Naive thymus-derived CD8-positive, alpha-beta T cell (primary cell): ENCODE measurements around the gene DNAH12. TPM values are rescaled to one million over a fixed set of nuclear protein-coding genes. Genes with fewer than 3 reads are reported as not detected.

ENCODE experiments used
- ATAC-seq, 2 donors: fragments of 150-1000 bp; cut with Tn5 transposase in 1 of 2; sonication (Bioruptor Pico), chemical (Tn5 transposase) in 1 of 2; 1 replicate in 1 of 2; 2 replicates in 1 of 2; pipeline ENCODE4 v1.10.0; 2021; ENCODE audit warnings: mild to moderate bottlenecking in 2 of 2, moderate library complexity in 2 of 2
- POLR2A ChIA-PET: fragments of 350-600 bp; sonication (Branson Sonifier 250); formaldehyde crosslinking; loops from one replicate; lab custom pipeline; 2021; ENCODE audit warnings: antibody characterized with exemption; lab: Charles Lee
- DNase-seq, 10 donors: peaks; one replicate each; pipeline versions ENCODE4 v3.0.0 to v3.0.0-alpha.2; 2020 to 2022
- H3K27ac Mint-ChIP-seq, 10 donors: one replicate each; pipeline ENCODE4 v1.8.0; 2020 to 2022; ENCODE audit warnings: mild to moderate bottlenecking in 10 of 10, mixed read lengths in 10 of 10, moderate library complexity in 4 of 10, inconsistent platforms in 1 of 10
- H3K27me3 Mint-ChIP-seq, 5 donors: one replicate each; pipeline ENCODE4 v1.8.0; 2021 to 2022; ENCODE audit warnings: mixed read lengths in 5 of 5
- H3K36me3 Mint-ChIP-seq, 3 donors: one replicate each; pipeline ENCODE4 v1.8.0; 2020 to 2022; ENCODE audit warnings: mixed read lengths in 3 of 3, mild to moderate bottlenecking in 2 of 3, inconsistent platforms in 1 of 3
- H3K4me1 Mint-ChIP-seq, 4 donors: one replicate each; pipeline ENCODE4 v1.8.0; 2021 to 2022; ENCODE audit warnings: mixed read lengths in 4 of 4
- H3K4me3 Mint-ChIP-seq, 10 donors: one replicate each; pipeline ENCODE4 v1.8.0; 2020 to 2022; ENCODE audit warnings: mild to moderate bottlenecking in 10 of 10, mixed read lengths in 10 of 10, moderate library complexity in 6 of 10, inconsistent platforms in 1 of 10
- H3K9me3 Mint-ChIP-seq, 9 donors: one replicate each; pipeline ENCODE4 v1.8.0; 2020 to 2022; ENCODE audit warnings: mixed read lengths in 9 of 9, mild to moderate bottlenecking in 3 of 9, inconsistent platforms in 1 of 9, moderate library complexity in 1 of 9
- polyA plus RNA-seq, 3 donors: library from polyadenylated mRNA; unstranded; fragments of 300-500 nt; fragmentation: Illumina TruSeq; gene quantifications; one replicate each; pipeline ENCODE4 v1.2.3, GENCODE V29; 2021
- total RNA-seq, 8 experiments: library from RNA in 2 of 8; stranded (reverse) in 2 of 8; gene quantifications; one replicate each; pipeline ENCODE4 v1.2.3 and lab custom pipeline; 2021 to 2026

The DNAH12 gene
- total and polyA plus RNA-seq, 5 experiments from 2014 or later = 0.65 to 0.66 TPM; not detected in 3

DNA sequence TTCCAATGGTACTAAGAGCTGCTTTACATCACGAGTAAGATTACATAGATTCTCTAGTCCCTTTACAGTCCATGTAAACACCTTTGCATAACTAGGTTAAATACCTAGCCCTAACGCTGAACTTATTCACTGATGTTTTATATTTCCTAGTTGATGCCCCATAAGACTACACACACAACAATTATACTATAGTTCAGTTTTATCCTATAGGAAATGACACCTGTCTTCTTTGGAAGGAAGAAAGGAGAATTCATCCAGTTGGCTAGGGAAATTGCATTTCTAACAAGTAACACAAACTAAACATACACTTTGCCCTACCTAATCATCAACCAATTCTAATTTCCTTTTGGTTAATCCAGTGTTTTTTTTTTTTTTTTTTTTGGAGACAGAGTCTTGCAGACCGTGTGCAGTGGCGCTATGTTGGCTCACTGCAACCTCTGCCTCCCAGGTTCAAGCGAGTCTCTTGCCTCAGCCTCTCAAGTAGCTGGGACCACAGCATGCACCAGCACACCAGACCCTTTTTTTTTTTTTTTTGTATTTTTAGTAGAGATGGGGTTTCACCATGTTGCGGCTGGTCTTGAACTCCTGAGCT is 25.8 kb upstream of the DNAH12 start:
- no peaks in the 10 kb centered on the region for H3K9me3 Mint-ChIP-seq
- H3K27me3 Mint-ChIP-seq = no peaks in the 10 kb centered on the region
- POLR2A ChIA-PET = interaction anchor here (0.5 to 1.3 kb wide), 3 partner anchors 16 to 123 kb away, joined by 3 read pairs; partner anchors contain the start of gene DENND6A
- peaks cover 0 to 83% (median 1%) of the 10 kb centered on the region in 3 donors for H3K36me3 Mint-ChIP-seq
- H3K27ac Mint-ChIP-seq = peak overlapping the region in 6 of 10 donors; percentile 20 to 69 (median 46)
- H3K4me1 Mint-ChIP-seq = peaks cover 0 to 6% (median 5%) of the 10 kb centered on the region in 4 donors
- no peak for ATAC-seq
- no peak overlapping the region for H3K4me3 Mint-ChIP-seq
- DNase-seq = no peak

GRCh38 chr3:57559526-57559925 is 15.4 kb upstream of the DNAH12 start:
- Mint-ChIP-seq H3K4me1 (peaks cover 9 to 62% (median 44%) of the 10 kb centered on the region in 4 donors), H3K4me3 (peak overlapping the region in 8 of 10 donors; percentile 5 to 74 (median 61)), H3K9me3 (no peaks in the 10 kb centered on the region), H3K27me3 (no peaks in the 10 kb centered on the region), H3K27ac (peak overlapping the region in 3 of 10 donors; percentile 16 to 58 (median 27)), H3K36me3 (peaks cover 0 to 45% (median 11%) of the 10 kb centered on the region in 3 donors)
- POLR2A ChIA-PET = no interaction called here
- no peak for ATAC-seq
- no peak for DNase-seq

DNA sequence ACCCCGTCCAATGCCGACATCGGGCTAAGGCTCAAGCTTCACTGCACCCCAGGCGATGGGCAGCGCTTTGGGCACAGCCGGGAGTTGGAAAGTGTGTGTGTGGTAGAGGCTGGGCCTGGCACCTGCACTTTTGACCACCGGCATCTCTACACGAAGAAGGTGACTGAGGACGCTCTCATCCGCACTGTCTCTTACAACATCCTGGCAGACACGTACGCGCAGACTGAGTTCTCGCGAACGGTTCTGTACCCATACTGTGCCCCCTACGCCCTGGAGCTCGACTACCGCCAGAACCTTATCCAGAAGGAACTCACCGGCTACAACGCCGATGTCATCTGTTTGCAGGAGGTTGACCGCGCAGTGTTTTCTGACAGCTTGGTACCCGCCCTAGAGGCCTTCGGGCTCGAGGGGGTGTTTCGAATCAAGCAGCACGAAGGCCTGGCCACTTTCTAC is 13.0 kb upstream of the DNAH12 start:
- POLR2A ChIA-PET = interaction anchor here (0.6 to 4.4 kb wide), 12 partner anchors 10 to 525 kb away, joined by 3 to 73 read pairs (median 4); partner anchors contain the start of genes ARF4, DENND6A and SLMAP
- DNase-seq (peak in 8 of 10 donors; percentile 7 to 67 (median 36)), ATAC-seq (peak; percentile 31 to 49)
- Mint-ChIP-seq H3K4me1 (peaks cover 7 to 54% (median 41%) of the 10 kb centered on the region in 4 donors), H3K36me3 (peaks cover 0 to 38% (median 8%) of the 10 kb centered on the region in 3 donors), H3K9me3 (no peaks in the 10 kb centered on the region), H3K4me3 (peak overlapping the region; percentile 74 to 100 (median 95)), H3K27me3 (no peaks in the 10 kb centered on the region), H3K27ac (peak overlapping the region; percentile 97 to 100 (median 99))

DNA sequence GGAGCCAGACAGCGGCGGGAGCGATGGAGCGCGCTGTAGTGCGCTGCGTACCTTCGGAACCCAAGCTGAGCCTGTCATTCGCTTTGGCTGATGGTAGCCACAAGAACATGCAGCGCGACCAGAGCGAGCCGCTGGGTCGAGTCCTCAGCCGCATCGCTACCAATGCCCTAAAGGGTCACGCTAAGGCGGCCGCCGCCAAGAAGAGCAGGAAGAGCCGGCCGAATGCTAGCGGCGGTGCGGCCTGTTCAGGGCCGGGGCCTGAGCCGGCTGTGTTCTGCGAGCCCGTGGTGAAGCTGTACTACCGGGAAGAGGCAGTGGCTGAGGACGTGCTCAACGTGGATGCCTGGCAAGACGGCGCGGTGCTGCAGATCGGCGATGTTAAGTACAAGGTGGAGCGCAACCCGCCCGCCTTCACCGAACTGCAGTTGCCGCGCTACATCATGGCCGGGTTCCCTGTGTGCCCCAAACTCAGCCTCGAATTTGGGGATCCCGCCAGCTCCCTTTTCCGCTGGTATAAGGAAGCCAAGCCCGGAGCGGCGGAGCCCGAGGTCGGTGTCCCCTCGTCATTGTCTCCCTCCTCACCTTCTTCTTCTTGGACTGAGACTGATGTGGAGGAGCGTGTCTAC is 12.4 kb upstream of the DNAH12 start:
- peak overlapping the region; percentile 74 to 100 (median 95) for H3K4me3 Mint-ChIP-seq
- POLR2A ChIA-PET = interaction anchor here (0.6 to 4.4 kb wide), 16 partner anchors 10 to 526 kb away, joined by 3 to 73 read pairs (median 4); partner anchors contain the start of genes APPL1, ARF4, DENND6A and SLMAP
- DNase-seq (peak in 6 of 10 donors; percentile 6 to 71 (median 26)), ATAC-seq (peak; percentile 41 to 52)
- H3K36me3 Mint-ChIP-seq = peaks cover 0 to 37% (median 8%) of the 10 kb centered on the region in 3 donors
- H3K27ac Mint-ChIP-seq = peak overlapping the region; percentile 97 to 100 (median 99)
- no peaks in the 10 kb centered on the region for H3K9me3 Mint-ChIP-seq
- peaks cover 7 to 52% (median 39%) of the 10 kb centered on the region in 4 donors for H3K4me1 Mint-ChIP-seq
- no peaks in the 10 kb centered on the region for H3K27me3 Mint-ChIP-seq

DNA sequence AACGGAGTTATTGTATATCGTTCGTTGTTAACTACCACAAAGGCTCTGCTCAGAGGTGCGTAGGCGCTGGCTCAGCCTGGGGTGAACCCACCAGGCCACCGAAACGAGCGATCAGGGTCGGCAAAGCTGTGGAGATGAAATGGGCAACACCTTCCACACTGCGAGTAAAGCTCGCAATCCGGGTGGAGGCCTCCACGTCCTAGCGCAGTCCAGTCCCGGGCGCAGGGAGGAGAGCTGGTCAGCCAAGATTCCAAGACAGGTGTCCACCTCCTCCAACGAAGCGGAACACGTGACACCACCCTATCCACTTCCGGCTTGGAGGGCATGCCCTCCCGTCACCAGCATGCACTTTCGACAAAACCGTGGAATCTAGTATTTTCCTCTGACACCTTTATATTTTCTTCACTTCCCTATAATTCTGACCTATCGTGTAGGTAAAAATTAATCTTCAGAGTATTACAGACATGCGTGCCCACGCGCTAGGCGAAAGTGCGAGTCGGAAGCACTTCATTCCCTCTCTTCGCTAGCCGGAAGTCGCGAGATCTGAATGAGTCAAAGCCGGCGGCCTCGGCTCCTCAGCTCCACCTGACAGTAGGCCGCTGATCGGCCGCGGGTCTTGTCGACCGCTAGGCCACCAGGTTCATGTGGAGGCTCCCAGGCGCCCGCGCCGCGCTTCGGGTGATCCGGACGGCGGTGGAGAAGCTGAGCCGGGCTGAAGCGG is 11.8 kb upstream of the DNAH12 start, which contains the start of gene PDE12:
TSS of gene PDE12 (plus strand) at position 537 of the 721 bp plus-strand sequence. CDS start at position 643, 106 bp downstream.
- no peaks in the 10 kb centered on the region for H3K27me3 Mint-ChIP-seq
- peak; percentile 62 to 97 (median 78) for DNase-seq
- H3K27ac Mint-ChIP-seq = peak within 1 kb of the TSS; percentile 97 to 100 (median 99)
- ATAC-seq = peak; percentile 72 to 81
- H3K4me1 Mint-ChIP-seq = peaks cover 7 to 47% (median 37%) of the 10 kb centered on the region in 4 donors
- H3K9me3 Mint-ChIP-seq = no peaks in the 10 kb centered on the region
- peak within 1 kb of the TSS; percentile 74 to 100 (median 95) for H3K4me3 Mint-ChIP-seq
- H3K36me3 Mint-ChIP-seq = peaks cover 0 to 32% (median 8%) of the 10 kb centered on the region in 3 donors
- POLR2A ChIA-PET = interaction anchor here (0.6 to 4.4 kb wide), 12 partner anchors 22 to 338 kb away, joined by 3 to 73 read pairs (median 6); partner anchors contain the start of genes APPL1, ARF4, DENND6A and SLMAP

DNA sequence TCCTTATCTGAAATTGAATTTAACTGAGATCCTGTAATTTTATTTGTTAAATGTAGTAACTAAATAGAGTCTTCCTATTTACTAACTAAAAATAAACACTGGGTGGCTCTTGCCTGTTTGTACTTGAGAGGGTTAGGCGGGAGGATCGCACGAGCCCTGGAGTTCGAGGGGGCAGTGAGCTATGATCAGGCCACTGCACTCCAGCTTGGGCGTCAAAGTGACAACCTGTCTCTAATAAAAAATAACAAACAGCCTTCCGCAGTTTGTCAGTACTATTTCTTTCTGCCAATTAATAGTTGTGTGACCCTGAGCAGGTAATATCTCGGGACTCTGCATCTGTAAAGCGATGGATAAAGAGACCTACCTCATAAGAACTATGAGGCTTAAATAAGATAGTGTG is 11.2 kb upstream of the DNAH12 start:
- H3K4me1 Mint-ChIP-seq = peaks cover 7 to 41% (median 32%) of the 10 kb centered on the region in 4 donors
- POLR2A ChIA-PET = interaction anchor here (1.4 to 4.4 kb wide), 4 partner anchors 39 to 327 kb away, joined by 7 to 73 read pairs (median 12); partner anchors contain the start of genes APPL1, ARF4 and SLMAP
- no peaks in the 10 kb centered on the region for H3K9me3 Mint-ChIP-seq
- H3K27ac Mint-ChIP-seq = peak overlapping the region; percentile 97 to 100 (median 99)
- peak overlapping the region; percentile 74 to 100 (median 95) for H3K4me3 Mint-ChIP-seq
- H3K36me3 Mint-ChIP-seq = peaks cover 0 to 26% (median 8%) of the 10 kb centered on the region in 3 donors
- H3K27me3 Mint-ChIP-seq = no peaks in the 10 kb centered on the region
- ATAC-seq (no peak), DNase-seq (peak in 1 of 10 donors; percentile 7)

GRCh38 chr3:57546616-57547015 is 2.5 kb upstream of the DNAH12 start:
- H3K27ac Mint-ChIP-seq = no peak overlapping the region
- no peaks in the 10 kb centered on the region for H3K9me3 Mint-ChIP-seq
- DNase-seq (no peak), ATAC-seq (no peak)
- H3K36me3 Mint-ChIP-seq = peaks cover 0 to 5% (median 0%) of the 10 kb centered on the region in 3 donors
- POLR2A ChIA-PET = no interaction called here
- H3K27me3 Mint-ChIP-seq = peaks cover 0 to 5% (median 0%) of the 10 kb centered on the region in 5 donors
- peaks cover 0 to 11% (median 9%) of the 10 kb centered on the region in 4 donors for H3K4me1 Mint-ChIP-seq
- no peak overlapping the region for H3K4me3 Mint-ChIP-seq

- no peak for DNase-seq
- peaks cover 0 to 5% (median 0%) of the 10 kb centered on the region in 3 donors for H3K36me3 Mint-ChIP-seq
- no peak overlapping the region for H3K4me3 Mint-ChIP-seq
- ATAC-seq = no peak
- H3K4me1 Mint-ChIP-seq = peaks cover 0 to 11% (median 9%) of the 10 kb centered on the region in 4 donors
- POLR2A ChIA-PET = no interaction called here
- peaks cover 0 to 5% (median 0%) of the 10 kb centered on the region in 5 donors for H3K27me3 Mint-ChIP-seq
- peak overlapping the region in 1 of 10 donors; percentile 7 for H3K27ac Mint-ChIP-seq
- H3K9me3 Mint-ChIP-seq = no peaks in the 10 kb centered on the region
Measured at GRCh38 chr3:57545636-57546268, 1.6 kb upstream of the DNAH12 start.

DNA sequence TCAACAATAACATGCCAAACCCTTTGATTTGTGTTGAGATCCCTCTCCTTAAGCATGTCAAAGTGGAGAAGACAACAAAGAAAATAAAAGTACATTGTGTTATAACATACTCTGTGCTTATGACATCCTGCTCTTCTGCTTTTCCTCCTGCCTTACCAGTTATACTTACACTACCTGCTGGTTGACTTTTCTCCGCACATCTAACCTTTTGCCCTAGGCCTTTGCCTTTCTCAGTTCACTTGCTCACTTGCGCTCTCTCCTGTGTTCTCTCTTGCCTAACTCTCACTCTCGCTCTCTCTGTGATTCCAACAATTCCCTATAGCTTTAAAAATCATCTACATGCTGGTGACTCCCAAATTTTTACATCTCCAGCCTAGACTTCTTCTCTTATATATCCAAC is 5.7 kb downstream of the DNAH12 start:
- peaks cover 0 to 6% (median 2%) of the 10 kb centered on the region in 3 donors for H3K36me3 Mint-ChIP-seq
- H3K4me3 Mint-ChIP-seq = no peak overlapping the region
- ATAC-seq (no peak), DNase-seq (no peak)
- H3K4me1 Mint-ChIP-seq = no peaks in the 10 kb centered on the region
- H3K27ac Mint-ChIP-seq = peak overlapping the region in 1 of 10 donors; percentile 22
- peaks cover 0 to 4% (median 0%) of the 10 kb centered on the region in 5 donors for H3K27me3 Mint-ChIP-seq
- POLR2A ChIA-PET = no interaction called here
- H3K9me3 Mint-ChIP-seq = peaks cover 0 to 6% (median 2%) of the 10 kb centered on the region in 9 donors

DNA sequence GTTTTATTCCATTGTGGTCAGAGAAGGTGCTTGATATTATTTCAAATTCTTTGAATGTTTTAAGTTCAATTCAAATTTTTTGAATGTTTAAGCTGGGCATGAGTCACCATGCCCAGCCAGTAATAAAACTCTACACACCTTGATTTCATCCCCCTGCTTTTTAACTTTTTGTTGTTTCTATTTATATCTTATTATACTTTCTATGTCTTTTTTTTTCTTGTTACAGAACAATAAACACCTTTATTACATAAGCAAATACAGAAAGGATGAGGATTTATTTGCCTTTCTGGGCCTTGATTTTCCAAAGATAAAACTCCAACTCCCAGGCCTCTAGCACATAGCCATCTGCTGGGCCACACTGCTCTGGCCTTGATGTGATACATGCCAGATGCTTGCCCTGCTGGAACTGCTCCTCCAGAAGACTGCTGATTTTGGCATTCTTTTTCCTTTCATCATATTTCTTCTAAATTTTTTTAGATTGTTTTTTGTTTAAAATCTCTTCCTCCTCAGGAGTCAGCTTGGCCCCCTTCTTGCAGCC is 14.0 kb downstream of the DNAH12 start:
- POLR2A ChIA-PET = no interaction called here
- Mint-ChIP-seq H3K4me1 (no peaks in the 10 kb centered on the region), H3K36me3 (peaks cover 0 to 14% (median 1%) of the 10 kb centered on the region in 3 donors), H3K27ac (no peak overlapping the region), H3K4me3 (no peak overlapping the region), H3K9me3 (peaks cover 0 to 3% (median 0%) of the 10 kb centered on the region in 9 donors), H3K27me3 (peaks cover 0 to 5% (median 1%) of the 10 kb centered on the region in 5 donors)
- ATAC-seq = no peak
- no peak for DNase-seq

- DNase-seq (no peak), ATAC-seq (no peak)
- POLR2A ChIA-PET = no interaction called here
- H3K4me3 Mint-ChIP-seq = no peak overlapping the region
- peaks cover 0 to 3% (median 0%) of the 10 kb centered on the region in 5 donors for H3K27me3 Mint-ChIP-seq
- H3K4me1 Mint-ChIP-seq = peaks cover 0 to 6% (median 3%) of the 10 kb centered on the region in 4 donors
- no peaks in the 10 kb centered on the region for H3K9me3 Mint-ChIP-seq
- H3K27ac Mint-ChIP-seq = peak overlapping the region in 1 of 10 donors; percentile 45
- no peaks in the 10 kb centered on the region for H3K36me3 Mint-ChIP-seq
Measured at GRCh38 chr3:57518276-57518915, 25.7 kb downstream of the DNAH12 start.
